Hippocampal formation (tissue), 2 donors: ENCODE data around the gene KIF1B.

Source experiments
- DNase-seq, 2 donors: peaks; one replicate each; lab custom pipeline; 2025; lab: John Stamatoyannopoulos, UW

The KIF1B gene

GRCh38 chr1:10429868-10430215 is 219.5 kb downstream of the KIF1B start:
- no peak for DNase-seq

- peak; percentile 86 to 88 for DNase-seq
Observed at GRCh38 chr1:10430216-10431069, 220.1 kb downstream of the KIF1B start, which contains the start of gene CENPS. Gene CENPS, plus strand, starts transcription at chr1:10430433. Its CDS starts 85 bp downstream, at chr1:10430518.
